ENCODE data around the gene DRG2. TPM values are rescaled to one million over a fixed set of nuclear protein-coding genes. Genes with fewer than 3 reads are reported as not detected.

DRG2 gene
- total RNA-seq, 6 experiments from 2014 or later: 30.6 to 38.1 (median 33.7) TPM

DNA sequence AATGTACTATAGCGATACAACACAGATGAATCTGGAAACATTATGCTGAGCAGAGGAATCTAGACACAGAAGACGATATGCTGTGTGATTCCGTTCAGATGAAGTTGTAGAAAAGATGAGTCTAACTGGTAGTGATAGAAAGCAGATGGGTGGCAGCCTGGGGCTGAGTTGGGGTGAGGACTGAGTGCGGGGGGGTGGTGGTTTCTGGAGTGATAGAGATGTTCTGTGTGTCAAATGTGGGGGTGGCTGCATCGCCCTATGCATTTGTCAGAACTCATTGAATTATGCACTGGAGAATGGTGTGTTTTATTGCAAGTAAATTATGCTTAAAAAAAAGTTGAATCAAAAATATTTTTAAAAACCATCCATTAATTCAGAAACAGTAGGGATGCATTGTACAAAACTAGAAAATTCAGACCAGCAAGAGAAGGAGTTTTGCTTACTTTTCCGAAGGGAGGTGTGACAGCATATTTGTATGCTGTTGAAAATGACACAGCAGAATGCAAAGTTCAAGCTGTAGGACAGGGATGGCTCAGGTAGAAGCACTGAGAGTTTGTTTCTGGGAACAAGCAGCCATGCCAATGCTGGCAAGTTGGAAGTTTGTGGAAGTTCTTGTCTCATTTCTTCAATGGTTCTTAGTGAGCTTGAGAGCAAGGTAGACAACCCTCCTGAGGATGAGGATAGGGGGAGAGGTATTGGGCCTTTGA lies 13.0 kb upstream of the DRG2 start:
- no peaks in the 10 kb centered on the region for H3K36me3 Mint-ChIP-seq (ENCODE audit: low read depth)
- no peak overlapping the region for H3K27ac Mint-ChIP-seq
- peaks cover 22% of the 10 kb centered on the region for H3K27me3 Mint-ChIP-seq (ENCODE audit: insufficient read depth)
- H3K9me3 Mint-ChIP-seq: no peaks in the 10 kb centered on the region
- H3K4me3 Mint-ChIP-seq: no peak overlapping the region
- TF ChIP-seq, protein P1, sequence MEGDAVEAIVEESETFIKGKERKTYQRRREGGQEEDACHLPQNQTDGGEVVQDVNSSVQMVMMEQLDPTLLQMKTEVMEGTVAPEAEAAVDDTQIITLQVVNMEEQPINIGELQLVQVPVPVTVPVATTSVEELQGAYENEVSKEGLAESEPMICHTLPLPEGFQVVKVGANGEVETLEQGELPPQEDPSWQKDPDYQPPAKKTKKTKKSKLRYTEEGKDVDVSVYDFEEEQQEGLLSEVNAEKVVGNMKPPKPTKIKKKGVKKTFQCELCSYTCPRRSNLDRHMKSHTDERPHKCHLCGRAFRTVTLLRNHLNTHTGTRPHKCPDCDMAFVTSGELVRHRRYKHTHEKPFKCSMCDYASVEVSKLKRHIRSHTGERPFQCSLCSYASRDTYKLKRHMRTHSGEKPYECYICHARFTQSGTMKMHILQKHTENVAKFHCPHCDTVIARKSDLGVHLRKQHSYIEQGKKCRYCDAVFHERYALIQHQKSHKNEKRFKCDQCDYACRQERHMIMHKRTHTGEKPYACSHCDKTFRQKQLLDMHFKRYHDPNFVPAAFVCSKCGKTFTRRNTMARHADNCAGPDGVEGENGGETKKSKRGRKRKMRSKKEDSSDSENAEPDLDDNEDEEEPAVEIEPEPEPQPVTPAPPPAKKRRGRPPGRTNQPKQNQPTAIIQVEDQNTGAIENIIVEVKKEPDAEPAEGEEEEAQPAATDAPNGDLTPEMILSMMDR (IDR thresholded peaks at IDR 0.05): no peak
- H3K4me1 Mint-ChIP-seq (ENCODE audit: low read depth): peaks cover 27% of the 10 kb centered on the region
- no peak for DNase-seq

DNA sequence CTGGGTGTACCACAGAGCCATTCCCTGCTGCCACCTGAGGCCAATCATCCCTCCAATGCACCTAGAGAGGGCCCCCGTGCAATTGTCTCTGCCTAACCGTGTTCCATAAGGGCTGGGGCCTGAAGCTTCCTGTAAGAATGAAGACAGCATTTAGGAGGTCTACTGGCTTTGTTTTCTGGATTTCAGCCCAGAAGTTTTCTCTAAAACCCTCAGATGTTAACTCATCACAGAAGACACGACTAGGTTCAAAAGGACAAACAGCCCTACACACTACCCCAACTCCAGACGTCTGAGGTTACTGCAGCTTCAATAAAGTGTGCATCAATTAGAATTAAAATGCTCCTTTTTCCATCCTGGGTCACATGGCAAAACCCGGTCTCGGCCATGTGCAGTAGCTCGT lies 10.8 kb upstream of the DRG2 start:
- no peak for DNase-seq
- no peaks in the 10 kb centered on the region for H3K9me3 Mint-ChIP-seq
- H3K36me3 Mint-ChIP-seq (ENCODE audit: low read depth): no peaks in the 10 kb centered on the region
- H3K27me3 Mint-ChIP-seq (ENCODE audit: insufficient read depth): peaks cover 28% of the 10 kb centered on the region
- no peak overlapping the region for H3K4me3 Mint-ChIP-seq
- TF ChIP-seq, protein P1 (IDR thresholded peaks at IDR 0.05): no peak
- H3K4me1 Mint-ChIP-seq (ENCODE audit: low read depth): peaks cover 9% of the 10 kb centered on the region
- no peak overlapping the region for H3K27ac Mint-ChIP-seq

DNA sequence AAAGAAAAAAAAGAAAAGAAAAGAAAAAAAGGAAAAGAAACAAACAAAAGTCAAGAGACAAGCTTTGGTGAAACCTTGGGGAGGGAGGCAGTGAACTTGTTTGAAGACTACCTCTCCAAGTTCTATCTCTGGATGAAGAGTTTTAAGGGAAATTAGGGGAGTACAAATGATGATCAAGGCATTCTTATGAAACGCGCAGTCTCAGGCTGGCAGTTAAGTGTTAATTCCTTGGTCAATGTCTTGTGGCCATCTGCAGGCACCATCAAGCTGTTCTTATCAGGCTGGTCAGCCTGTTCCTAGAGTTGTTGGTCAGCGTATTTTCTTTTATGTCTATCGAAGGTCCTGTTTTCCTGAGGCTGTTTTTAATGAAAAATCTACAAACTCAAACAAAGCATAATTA lies 8.2 kb upstream of the DRG2 start:
- Mint-ChIP-seq H3K27me3 (ENCODE audit: insufficient read depth) (peaks cover 28% of the 10 kb centered on the region), H3K36me3 (ENCODE audit: low read depth) (no peaks in the 10 kb centered on the region), H3K4me3 (no peak overlapping the region), H3K4me1 (ENCODE audit: low read depth) (peaks cover 5% of the 10 kb centered on the region), H3K9me3 (no peaks in the 10 kb centered on the region), H3K27ac (no peak overlapping the region)
- no peak for DNase-seq
- TF ChIP-seq, protein P1 (IDR thresholded peaks at IDR 0.05): no peak

DNA sequence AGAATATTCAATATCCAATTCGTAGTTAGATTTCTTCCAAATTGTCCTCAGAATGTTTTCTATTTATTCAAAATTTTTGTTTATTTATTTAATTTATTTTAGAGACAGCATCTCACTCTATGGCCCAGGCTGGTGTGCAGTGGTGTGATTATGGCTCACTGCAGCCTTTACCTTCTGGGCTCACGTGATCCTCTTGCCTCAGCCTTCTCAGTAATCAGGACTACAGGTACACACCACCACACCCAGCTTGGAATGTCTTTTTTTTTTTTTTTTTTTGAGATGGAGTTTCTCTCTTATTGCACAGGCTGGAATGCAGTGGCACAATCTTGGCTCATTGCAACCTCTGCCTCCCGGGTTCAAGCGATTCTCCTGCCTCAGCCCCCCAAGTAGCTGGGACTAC lies 3.5 kb upstream of the DRG2 start:
- Mint-ChIP-seq H3K4me1 (ENCODE audit: low read depth) (peaks cover 21% of the 10 kb centered on the region), H3K27ac (no peak overlapping the region), H3K4me3 (no peak overlapping the region), H3K9me3 (no peaks in the 10 kb centered on the region), H3K36me3 (ENCODE audit: low read depth) (peaks cover 6% of the 10 kb centered on the region), H3K27me3 (ENCODE audit: insufficient read depth) (peaks cover 13% of the 10 kb centered on the region)
- DNase-seq: no peak
- TF ChIP-seq, protein P1 (IDR thresholded peaks at IDR 0.05): no peak

DNA sequence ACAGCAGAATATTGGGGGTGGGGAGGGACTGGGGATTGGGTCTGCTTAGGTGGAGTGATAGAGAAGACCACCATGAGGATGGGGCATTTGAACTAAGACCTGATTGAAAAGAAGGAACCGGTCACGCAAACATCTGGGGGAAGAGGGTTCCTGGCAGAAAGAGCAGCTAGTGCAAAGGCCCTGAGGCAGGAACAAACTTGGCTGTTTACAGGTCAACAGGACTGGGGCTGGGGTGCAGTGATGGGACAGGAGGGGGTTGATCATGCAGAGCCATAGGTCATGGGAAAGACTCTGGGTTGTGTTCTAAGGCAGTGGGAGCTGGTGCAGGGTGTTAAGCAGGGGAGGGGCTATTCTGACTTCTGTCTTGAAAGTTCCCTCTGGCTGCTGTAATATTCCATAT lies 1.9 kb downstream of the DRG2 start:
- peaks cover 23% of the 10 kb centered on the region for H3K36me3 Mint-ChIP-seq (ENCODE audit: low read depth)
- TF ChIP-seq, protein P1 (IDR thresholded peaks at IDR 0.05): no peak
- H3K4me3 Mint-ChIP-seq: peak overlapping the region; percentile 35
- peaks cover 2% of the 10 kb centered on the region; the same call in 1 of the 2 replicates for H3K27me3 Mint-ChIP-seq (ENCODE audit: insufficient read depth)
- H3K27ac Mint-ChIP-seq: 0 out of 2 replicates have a peak overlapping the region, but pooled peaks have one; percentile 11
- no peaks in the 10 kb centered on the region for H3K9me3 Mint-ChIP-seq
- H3K4me1 Mint-ChIP-seq (ENCODE audit: low read depth): peaks cover 35% of the 10 kb centered on the region
- DNase-seq: no peak

Data from HFFc6 (cell line).